GM19468 (cell line): Measurements from ENCODE around the gene C9orf85.
A peak's percentile ranks its signal among the peaks of the same experiment; 100 is the strongest.
"Not testable (repeated sequence)": the region's sequence is repeated elsewhere in the genome, so short reads cannot be mapped to it uniquely, and the experiment has no call there.

ENCODE experiments used
- ATAC-seq: cut with Tn5 transposase; IDR thresholded peaks from one replicate; pipeline ENCODE4 v1.9.1; 2021; ENCODE audit warnings: mild to moderate bottlenecking, moderate library complexity, moderate number of reproducible peaks; ENCODE audit not compliant: unreplicated experiment; ENCODE audit errors: extremely low read depth

Gene C9orf85

GRCh38 chr9:71911061-71911907 lies at the start of gene C9orf85, which contains the start of gene ABHD17B:
TSS of gene C9orf85 (plus strand) at chr9:71911639. CDS start at chr9:71911735, 96 bp downstream.
TSS of gene ABHD17B (minus strand) at chr9:71911193. CDS start at chr9:71875080, 36,113 bp downstream.
- ATAC-seq = peak; percentile 94

- ATAC-seq = no peak
Measured at GRCh38 chr9:71863631-71864030, 47.8 kb upstream of the C9orf85 start.

GRCh38 chr9:71875345-71875744 lies 36.1 kb upstream of the C9orf85 start:
- ATAC-seq = no peak

GRCh38 chr9:71876106-71876505 lies 35.3 kb upstream of the C9orf85 start:
- no peak for ATAC-seq

- no peak for ATAC-seq
Measured at GRCh38 chr9:71876829-71877228, 34.6 kb upstream of the C9orf85 start.

- ATAC-seq = no peak
Measured at GRCh38 chr9:71878327-71879274, 32.8 kb upstream of the C9orf85 start.

- no peak for ATAC-seq
Measured at GRCh38 chr9:71879644-71880174, 31.7 kb upstream of the C9orf85 start.

- ATAC-seq = no peak
Measured at GRCh38 chr9:71884005-71884404, 27.4 kb upstream of the C9orf85 start.

GRCh38 chr9:71885467-71885866 lies 26.0 kb upstream of the C9orf85 start:
- no peak for ATAC-seq

- ATAC-seq = no peak
Measured at GRCh38 chr9:71886015-71886414, 25.4 kb upstream of the C9orf85 start.

- no peak for ATAC-seq
Measured at GRCh38 chr9:71886541-71886940, 24.9 kb upstream of the C9orf85 start.

GRCh38 chr9:71887362-71887761 lies 24.1 kb upstream of the C9orf85 start:
- ATAC-seq = no peak

GRCh38 chr9:71890042-71890679 lies 21.3 kb upstream of the C9orf85 start:
- no peak for ATAC-seq

GRCh38 chr9:71891557-71892189 lies 19.8 kb upstream of the C9orf85 start:
- no peak for ATAC-seq

GRCh38 chr9:71895117-71895516 lies 16.3 kb upstream of the C9orf85 start:
- no peak for ATAC-seq

GRCh38 chr9:71895955-71896354 lies 15.5 kb upstream of the C9orf85 start:
- ATAC-seq = no peak

GRCh38 chr9:71896761-71897160 lies 14.7 kb upstream of the C9orf85 start:
- no peak for ATAC-seq

GRCh38 chr9:71897577-71897976 lies 13.9 kb upstream of the C9orf85 start:
- peak; percentile 36 for ATAC-seq

GRCh38 chr9:71898756-71899155 lies 12.7 kb upstream of the C9orf85 start:
- ATAC-seq = not testable (repeated sequence)
